Measurements from ENCODE around the gene BUB1. TPM values are rescaled to one million over a fixed set of nuclear protein-coding genes. Genes with fewer than 3 reads are reported as not detected.

BUB1 gene
- total RNA-seq, 2 donors from 2014 or later: 1.3 to 21.9 TPM

Other genes starting within 250 kb of the BUB1 start
- 10 to 100 TPM in 1 of 2 donors, not detected in 1; 10.8 TPM for gene LIMS4, start 205.2 kb downstream of the BUB1 start, total RNA-seq
- gene RGPD6, start 100.8 kb downstream of the BUB1 start, total RNA-seq: 10 to 100 TPM; 31.5 to 39.5 TPM
- gene ACOXL, start 54.5 kb upstream of the BUB1 start, total RNA-seq: 1 to 10 TPM; 8.0 to 8.3 TPM